Transverse colon (tissue), 4 donors: ENCODE results near the gene TRIM15. TPM values are rescaled to one million over a fixed set of nuclear protein-coding genes. Genes with fewer than 3 reads are reported as not detected.

Experiments
- DNase-seq: peaks from one replicate; pipeline ENCODE4 v3.0.0-alpha.2; 2019
- H3K27ac ChIP-seq, 4 donors: fragments of 200-600 bp; sonication (generic); 2 replicates each; pipeline ENCODE4 v1.5.1; 2016 to 2018; ENCODE audit warnings: inconsistent platforms in 4 of 4
- H3K27me3 ChIP-seq: fragments of 200-600 bp; sonication (generic); 2 replicates; pipeline ENCODE4 v1.5.1; 2017; ENCODE audit warnings: inconsistent platforms
- H3K36me3 ChIP-seq, 4 donors: fragments of 200-600 bp; sonication (generic); 2 replicates each; pipeline ENCODE4 v1.5.1; 2017 to 2019; ENCODE audit warnings: inconsistent platforms in 4 of 4
- H3K4me1 ChIP-seq, 4 donors: fragments of 200-600 bp; sonication (generic); 2 replicates each; pipeline ENCODE4 v1.5.1; 2017 to 2020; ENCODE audit warnings: inconsistent platforms in 4 of 4
- H3K4me3 ChIP-seq, 4 donors: fragments of 200-600 bp; sonication (generic); 1 replicate in 1 of 4; 2 replicates in 3 of 4; pipeline versions ENCODE4 v1.5.1 to v1.6.1; 2017 to 2019; ENCODE audit warnings: inconsistent platforms in 4 of 4
- H3K9me3 ChIP-seq, 2 donors: fragments of 200-600 bp; sonication (generic); 2 replicates each; pipeline ENCODE4 v1.5.1; 2017 to 2019; ENCODE audit warnings: inconsistent platforms in 2 of 2
- CTCF ChIP-seq, 5 experiments: fragments of 200-600 bp in 3 of 5; fragments of 450-650 bp in 2 of 5; sonication (generic) in 3 of 5; IDR thresholded peaks; 1 replicate in 2 of 5; 2 replicates in 3 of 5; pipeline ENCODE4 v1.5.1; 2016 to 2017; ENCODE audit warnings: antibody characterized with exemption in 5 of 5, inconsistent platforms in 3 of 5, mild to moderate bottlenecking in 2 of 5, moderate library complexity in 1 of 5
- EP300 ChIP-seq: sonication (generic); formaldehyde crosslinking; IDR thresholded peaks from one replicate; pipeline ENCODE4 v1.6.1; 2017; ENCODE audit warnings: antibody characterized with exemption, low read depth
- POLR2A ChIP-seq: fragments of 450-650 bp; IDR thresholded peaks from one replicate; pipeline ENCODE4 v1.6.1; 2016; ENCODE audit warnings: antibody characterized with exemption, mild to moderate bottlenecking, moderate library complexity
- POLR2AphosphoS5 ChIP-seq, 3 donors: sonication (generic); formaldehyde crosslinking; IDR thresholded peaks; one replicate each; pipeline ENCODE4 v1.6.1; 2016; ENCODE audit warnings: antibody characterized with exemption in 3 of 3
- WGBS, 2 donors: methylation state at CpG; one replicate each; pipeline ENCODE4 v1.1.5; 2018; ENCODE audit warnings: low coverage in 1 of 2; 5-methylcytosine and 5-hydroxymethylcytosine counted together
- in situ Hi-C, 4 donors: fragments of 200-750 bp; cut with MboI; loops; one replicate each; pipeline versions ENCODE4 v1.15.0 to v1.15.1; 2017; ENCODE audit warnings: low sequenced_read_pairs in 3 of 4, low pct_ligation_motif_present in 1 of 4, low pct_unique_long_range_greater_than_20kb in 1 of 4
- intact Hi-C: fragments of 100-400 bp; cut with DNase I; formaldehyde crosslinking; loops from one replicate; pipeline ENCODE4 v1.15.1; 2023; ENCODE audit warnings: low total_unique reads
- total RNA-seq, 4 donors: library from RNA; depleted of rRNA; stranded (reverse); fragments of >200 nt; gene quantifications; one replicate each; pipeline ENCODE4 v1.1.0, GENCODE V29; 2016

The TRIM15 gene
- total RNA-seq, 4 donors from 2014 or later, result 5.8 to 90.7 (median 51.8) TPM

GRCh38 chr6:30184417-30185031 lies 21.2 kb downstream of the TRIM15 start:
- Histone ChIP-seq H3K4me1 (no peaks in the 10 kb centered on the region), H3K36me3 (peaks cover 0 to 25% (median 5%) of the 10 kb centered on the region in 4 donors), H3K9me3 (peaks cover 6% of the 10 kb centered on the region in 2 donors), H3K27ac (no peak overlapping the region), H3K27me3 (peaks cover 7% of the 10 kb centered on the region), H3K4me3 (no peak overlapping the region)
- no peak for DNase-seq
- WGBS, 2 donors, result 89 to 100% methylated on average over 2 to 5 of the region's 5 CpGs
- intact Hi-C loops, result no loop called here
- no peak for TF ChIP-seq EP300
- in situ Hi-C loops, result loop anchor here in 1 of 4 donors (25.0 kb wide), 1 partner anchor 322 kb away; no protein-coding TSS in a partner anchor

GRCh38 chr6:30185846-30186484 lies 22.6 kb downstream of the TRIM15 start:
- H3K36me3 ChIP-seq, result peaks cover 0 to 38% (median 7%) of the 10 kb centered on the region in 4 donors
- no peaks in the 10 kb centered on the region for H3K4me1 ChIP-seq
- H3K27ac ChIP-seq, result no peak overlapping the region
- H3K27me3 ChIP-seq, result no peaks in the 10 kb centered on the region
- TF ChIP-seq CTCF (IDR thresholded peaks at IDR 0.05), result no peak
- TF ChIP-seq POLR2A, result no peak
- no peak for TF ChIP-seq POLR2AphosphoS5 (IDR thresholded peaks at IDR 0.05)
- no peak for TF ChIP-seq EP300
- DNase-seq, result no peak
- WGBS, 2 donors, result 93% methylated on average over 20 of the region's 20 CpGs; no CpG with 5 or more reads in 1 of the 2 donors
- H3K9me3 ChIP-seq, result no peaks in the 10 kb centered on the region
- intact Hi-C loops, result no loop called here
- H3K4me3 ChIP-seq, result no peak overlapping the region
- in situ Hi-C loops, result loop anchor here in 1 of 4 donors (25.0 kb wide), 1 partner anchor 324 kb away; no protein-coding TSS in a partner anchor

GRCh38 chr6:30188541-30188940 lies 25.2 kb downstream of the TRIM15 start:
- Histone ChIP-seq H3K27me3 (no peaks in the 10 kb centered on the region), H3K4me1 (no peaks in the 10 kb centered on the region), H3K27ac (no peak overlapping the region), H3K4me3 (no peak overlapping the region), H3K36me3 (peaks cover 0 to 49% (median 7%) of the 10 kb centered on the region in 4 donors), H3K9me3 (no peaks in the 10 kb centered on the region)
- DNase-seq, result no peak
- intact Hi-C loops, result no loop called here
- WGBS, 2 donors, result 86 to 99% methylated on average over 1 to 5 of the region's 5 CpGs
- TF ChIP-seq CTCF (IDR thresholded peaks at IDR 0.05) (no peak), POLR2AphosphoS5 (IDR thresholded peaks at IDR 0.05) (no peak)
- in situ Hi-C loops, result loop anchor here in 1 of 4 donors (25.0 kb wide), 1 partner anchor 326 kb away; no protein-coding TSS in a partner anchor

- no peak for DNase-seq
- in situ Hi-C loops, result loop anchor here in 1 of 4 donors (25.0 kb wide), 1 partner anchor 330 kb away; no protein-coding TSS in a partner anchor
- Histone ChIP-seq H3K9me3 (no peaks in the 10 kb centered on the region), H3K4me3 (no peak overlapping the region), H3K4me1 (no peaks in the 10 kb centered on the region), H3K27me3 (no peaks in the 10 kb centered on the region), H3K36me3 (peaks cover 0 to 64% (median 14%) of the 10 kb centered on the region in 4 donors), H3K27ac (no peak overlapping the region)
- TF ChIP-seq POLR2A (no peak), EP300 (no peak), CTCF (IDR thresholded peaks at IDR 0.05) (no peak), POLR2AphosphoS5 (IDR thresholded peaks at IDR 0.05) (no peak)
- 92 to 100% methylated on average over 1 to 7 of the region's 7 CpGs for WGBS, 2 donors
- intact Hi-C loops, result no loop called here
Observed at GRCh38 chr6:30192076-30192475, 28.7 kb downstream of the TRIM15 start.
